Measurements from ENCODE around the gene FIP1L1.
A peak's percentile ranks its signal among the peaks of the same experiment; 100 is the strongest.

FIP1L1 gene

GRCh38 chr4:53490161-53490956 is 112.9 kb downstream of the FIP1L1 start:
- H3K27ac ChIP-seq (replicated peaks), result no peak overlapping the region
- DNase-seq (ENCODE audit: low read depth in 1 of 2, low spot score in 1 of 2), result no peak
- H3K4me3 ChIP-seq (replicated peaks; ENCODE audit: insufficient read depth, low read length), result no peak overlapping the region
- TF ChIP-seq, protein P1, sequence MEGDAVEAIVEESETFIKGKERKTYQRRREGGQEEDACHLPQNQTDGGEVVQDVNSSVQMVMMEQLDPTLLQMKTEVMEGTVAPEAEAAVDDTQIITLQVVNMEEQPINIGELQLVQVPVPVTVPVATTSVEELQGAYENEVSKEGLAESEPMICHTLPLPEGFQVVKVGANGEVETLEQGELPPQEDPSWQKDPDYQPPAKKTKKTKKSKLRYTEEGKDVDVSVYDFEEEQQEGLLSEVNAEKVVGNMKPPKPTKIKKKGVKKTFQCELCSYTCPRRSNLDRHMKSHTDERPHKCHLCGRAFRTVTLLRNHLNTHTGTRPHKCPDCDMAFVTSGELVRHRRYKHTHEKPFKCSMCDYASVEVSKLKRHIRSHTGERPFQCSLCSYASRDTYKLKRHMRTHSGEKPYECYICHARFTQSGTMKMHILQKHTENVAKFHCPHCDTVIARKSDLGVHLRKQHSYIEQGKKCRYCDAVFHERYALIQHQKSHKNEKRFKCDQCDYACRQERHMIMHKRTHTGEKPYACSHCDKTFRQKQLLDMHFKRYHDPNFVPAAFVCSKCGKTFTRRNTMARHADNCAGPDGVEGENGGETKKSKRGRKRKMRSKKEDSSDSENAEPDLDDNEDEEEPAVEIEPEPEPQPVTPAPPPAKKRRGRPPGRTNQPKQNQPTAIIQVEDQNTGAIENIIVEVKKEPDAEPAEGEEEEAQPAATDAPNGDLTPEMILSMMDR (IDR thresholded peaks at IDR 0.05; ENCODE audit: insufficient read depth, low read length), result no peak
- no peak for TF ChIP-seq GABPA (IDR thresholded peaks at IDR 0.05; ENCODE audit: low read depth)
- no peak for TF ChIP-seq POLR2AphosphoS5 (IDR thresholded peaks at IDR 0.05; ENCODE audit: low read depth)
- no peak for TF ChIP-seq REST (IDR thresholded peaks at IDR 0.05; ENCODE audit: insufficient replicate concordance, low read depth)
- no peak for TF ChIP-seq SPI1 (IDR thresholded peaks at IDR 0.05; ENCODE audit: borderline replicate concordance, low read depth)
- H3K27me3 ChIP-seq (ENCODE audit: insufficient read depth, poor library complexity, severe bottlenecking), result peaks cover 4% of the 10 kb centered on the region

DNA sequence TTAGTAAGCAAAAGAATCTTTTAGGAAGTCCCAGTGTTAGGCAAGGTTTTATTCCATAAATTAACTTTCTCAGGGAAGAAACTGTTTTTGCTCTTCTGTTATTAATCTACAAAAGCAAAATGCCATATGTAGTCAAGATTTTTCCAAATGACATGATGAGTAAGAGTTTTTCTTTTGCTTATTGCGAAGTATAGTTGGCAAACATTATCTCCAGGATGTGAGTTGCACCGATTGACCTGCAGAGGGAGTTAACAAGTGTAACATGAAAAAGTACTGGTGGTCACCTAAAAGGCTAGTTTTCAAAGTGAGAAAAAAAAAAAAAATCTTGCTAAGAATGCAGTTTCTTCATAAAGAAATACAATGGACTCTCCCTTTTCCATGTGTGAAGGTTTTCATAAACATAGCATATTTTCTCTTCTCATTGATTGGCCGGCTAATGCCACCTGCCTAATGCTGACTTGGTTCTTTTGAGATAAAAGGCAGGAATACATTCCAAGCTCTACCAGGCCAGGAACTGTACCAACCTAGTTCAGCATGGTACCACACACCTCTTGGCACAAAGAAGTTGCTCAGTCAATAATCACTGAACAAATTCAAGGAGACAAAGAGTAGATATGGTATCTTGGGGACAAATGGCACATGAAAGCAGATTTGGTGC is 113.7 kb downstream of the FIP1L1 start:
- DNase-seq (ENCODE audit: low read depth in 1 of 2, low spot score in 1 of 2), result peak; percentile 14

GRCh38 chr4:53494851-53495250 is 117.4 kb downstream of the FIP1L1 start:
- DNase-seq (ENCODE audit: low read depth in 1 of 2, low spot score in 1 of 2), result no peak
- Histone ChIP-seq H3K4me3 (replicated peaks; ENCODE audit: insufficient read depth, low read length) (no peak overlapping the region), H3K27ac (replicated peaks) (no peak overlapping the region), H3K27me3 (ENCODE audit: insufficient read depth, poor library complexity, severe bottlenecking) (no peaks in the 10 kb centered on the region)
- TF ChIP-seq SPI1 (IDR thresholded peaks at IDR 0.05; ENCODE audit: borderline replicate concordance, low read depth) (no peak), REST (IDR thresholded peaks at IDR 0.05; ENCODE audit: insufficient replicate concordance, low read depth) (no peak), POLR2AphosphoS5 (IDR thresholded peaks at IDR 0.05; ENCODE audit: low read depth) (no peak), GABPA (IDR thresholded peaks at IDR 0.05; ENCODE audit: low read depth) (no peak)
- TF ChIP-seq, protein P1 (IDR thresholded peaks at IDR 0.05; ENCODE audit: insufficient read depth, low read length), result no peak

More for the DNA sequence above, 113.7 kb downstream of the FIP1L1 start:
- Histone ChIP-seq H3K4me3 (replicated peaks; ENCODE audit: insufficient read depth, low read length) (no peak overlapping the region), H3K27ac (replicated peaks) (no peak overlapping the region), H3K27me3 (ENCODE audit: insufficient read depth, poor library complexity, severe bottlenecking) (peaks cover 4% of the 10 kb centered on the region)
- TF ChIP-seq, protein P1 (IDR thresholded peaks at IDR 0.05; ENCODE audit: insufficient read depth, low read length), result peak; percentile 46
- TF ChIP-seq POLR2AphosphoS5 (IDR thresholded peaks at IDR 0.05; ENCODE audit: low read depth), result no peak

All from HL-60 (cell line).